Nephron progenitor cell (in vitro differentiated cells): Measurements from ENCODE around the gene KIAA1755.
A peak's percentile ranks its signal among the peaks of the same experiment; 100 is the strongest.

Source experiments
- DNase-seq: peaks from one replicate; pipeline ENCODE4 v3.0.0; 2021
- H3K27ac Mint-ChIP-seq: 2 replicates; pipeline ENCODE4 v1.8.0; 2021; ENCODE audit warnings: mild to moderate bottlenecking, moderate library complexity, mixed read lengths
- H3K27me3 Mint-ChIP-seq: 2 replicates; pipeline ENCODE4 v1.8.0; 2021; ENCODE audit warnings: mild to moderate bottlenecking, low read depth, mixed read lengths; ENCODE audit not compliant: poor library complexity
- H3K36me3 Mint-ChIP-seq: 2 replicates; pipeline ENCODE4 v1.8.0; 2021; ENCODE audit warnings: low read depth, mixed read lengths
- H3K4me1 Mint-ChIP-seq: 2 replicates; pipeline ENCODE4 v1.8.0; 2021; ENCODE audit warnings: mixed read lengths
- H3K4me3 Mint-ChIP-seq: 2 replicates; pipeline ENCODE4 v1.8.0; 2021; ENCODE audit warnings: mild to moderate bottlenecking, moderate library complexity, mixed read lengths
- H3K9me3 Mint-ChIP-seq: 2 replicates; pipeline ENCODE4 v1.8.0; 2021; ENCODE audit warnings: mild to moderate bottlenecking, moderate library complexity, mixed read lengths
- CTCF ChIP-seq: fragments of 200-600 bp; sonication (generic); IDR thresholded peaks from 2 replicates; pipeline ENCODE4 v1.5.0; 2021; ENCODE audit warnings: antibody characterized with exemption

Gene KIAA1755

GRCh38 chr20:38231531-38232121 lies 28.9 kb downstream of the KIAA1755 start:
- no peak overlapping the region for H3K4me3 Mint-ChIP-seq
- no peaks in the 10 kb centered on the region for H3K9me3 Mint-ChIP-seq
- H3K4me1 Mint-ChIP-seq, result no peaks in the 10 kb centered on the region
- DNase-seq, result no peak
- H3K27ac Mint-ChIP-seq, result peak overlapping the region; percentile 52
- TF ChIP-seq CTCF, result no peak
- peaks cover 8% of the 10 kb centered on the region for H3K27me3 Mint-ChIP-seq
- no peaks in the 10 kb centered on the region for H3K36me3 Mint-ChIP-seq

GRCh38 chr20:38230957-38231526 lies 29.5 kb downstream of the KIAA1755 start:
- peak overlapping the region; percentile 52 for H3K27ac Mint-ChIP-seq

GRCh38 chr20:38230253-38230551 lies 30.3 kb downstream of the KIAA1755 start:
- Mint-ChIP-seq H3K4me1 (no peaks in the 10 kb centered on the region), H3K9me3 (no peaks in the 10 kb centered on the region), H3K4me3 (no peak overlapping the region), H3K27me3 (peaks cover 12% of the 10 kb centered on the region), H3K36me3 (no peaks in the 10 kb centered on the region), H3K27ac (no peak overlapping the region)
- no peak for TF ChIP-seq CTCF
- DNase-seq, result no peak

More at GRCh38 chr20:38230957-38231526, 29.5 kb downstream of the KIAA1755 start:
- Mint-ChIP-seq H3K27me3 (peaks cover 12% of the 10 kb centered on the region), H3K4me1 (no peaks in the 10 kb centered on the region), H3K4me3 (no peak overlapping the region), H3K9me3 (no peaks in the 10 kb centered on the region), H3K36me3 (no peaks in the 10 kb centered on the region)
- DNase-seq, result no peak
- TF ChIP-seq CTCF, result no peak

- TF ChIP-seq CTCF, result peak; percentile 48
- Mint-ChIP-seq H3K36me3 (no peaks in the 10 kb centered on the region), H3K9me3 (no peaks in the 10 kb centered on the region), H3K27me3 (peaks cover 12% of the 10 kb centered on the region), H3K27ac (no peak overlapping the region), H3K4me1 (no peaks in the 10 kb centered on the region), H3K4me3 (no peak overlapping the region)
- peak; percentile 27 for DNase-seq
Observed at GRCh38 chr20:38229376-38230252, 30.9 kb downstream of the KIAA1755 start.

- no peak overlapping the region for H3K4me3 Mint-ChIP-seq
- H3K27me3 Mint-ChIP-seq, result peaks cover 16% of the 10 kb centered on the region
- TF ChIP-seq CTCF, result no peak
- H3K4me1 Mint-ChIP-seq, result no peaks in the 10 kb centered on the region
- DNase-seq, result no peak
- no peaks in the 10 kb centered on the region for H3K9me3 Mint-ChIP-seq
- no peaks in the 10 kb centered on the region for H3K36me3 Mint-ChIP-seq
- no peak overlapping the region for H3K27ac Mint-ChIP-seq
Observed at GRCh38 chr20:38228436-38228835, 32.1 kb downstream of the KIAA1755 start.
